ENCODE results near the gene P2RY12. TPM values are rescaled to one million over a fixed set of nuclear protein-coding genes. Genes with fewer than 3 reads are reported as not detected.

The P2RY12 gene
- total RNA-seq, 1 donor from 2014 or later = not detected

DNA sequence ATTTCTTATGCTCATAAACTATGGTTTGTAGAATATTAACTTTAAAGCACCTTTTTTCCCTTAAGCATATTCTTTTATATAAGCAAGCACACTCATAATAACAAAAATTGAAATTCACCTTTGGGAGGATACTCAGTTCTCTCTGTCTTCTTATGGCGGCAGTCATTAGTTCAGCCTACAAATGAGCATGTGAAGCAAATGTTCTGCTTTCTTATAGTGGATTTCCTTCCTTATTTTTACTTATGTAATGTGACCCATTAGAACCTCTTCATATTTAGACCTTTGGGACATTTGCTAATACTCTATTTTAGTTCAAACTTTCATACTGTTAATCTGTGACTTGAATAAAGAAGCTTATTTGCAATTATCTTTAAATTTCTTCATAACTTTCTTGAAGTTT, 55.2 kb downstream of the P2RY12 start, which contains the start of gene P2RY13:
Gene P2RY13, minus strand, starts transcription at position 187 of the 400 bp plus-strand sequence. Its CDS starts 21 bp downstream, at position 166.
- Mint-ChIP-seq H3K27me3 (no peaks in the 10 kb centered on the region), H3K27ac (no peak within 1 kb of the TSS), H3K4me1 (ENCODE audit: unreplicated experiment) (no peaks in the 10 kb centered on the region), H3K4me3 (no peak within 1 kb of the TSS), H3K36me3 (no peaks in the 10 kb centered on the region), H3K9me3 (no peaks in the 10 kb centered on the region)
- DNase-seq (ENCODE audit: extremely low spot score, unreplicated experiment) = no peak
- TF ChIP-seq, protein P1, sequence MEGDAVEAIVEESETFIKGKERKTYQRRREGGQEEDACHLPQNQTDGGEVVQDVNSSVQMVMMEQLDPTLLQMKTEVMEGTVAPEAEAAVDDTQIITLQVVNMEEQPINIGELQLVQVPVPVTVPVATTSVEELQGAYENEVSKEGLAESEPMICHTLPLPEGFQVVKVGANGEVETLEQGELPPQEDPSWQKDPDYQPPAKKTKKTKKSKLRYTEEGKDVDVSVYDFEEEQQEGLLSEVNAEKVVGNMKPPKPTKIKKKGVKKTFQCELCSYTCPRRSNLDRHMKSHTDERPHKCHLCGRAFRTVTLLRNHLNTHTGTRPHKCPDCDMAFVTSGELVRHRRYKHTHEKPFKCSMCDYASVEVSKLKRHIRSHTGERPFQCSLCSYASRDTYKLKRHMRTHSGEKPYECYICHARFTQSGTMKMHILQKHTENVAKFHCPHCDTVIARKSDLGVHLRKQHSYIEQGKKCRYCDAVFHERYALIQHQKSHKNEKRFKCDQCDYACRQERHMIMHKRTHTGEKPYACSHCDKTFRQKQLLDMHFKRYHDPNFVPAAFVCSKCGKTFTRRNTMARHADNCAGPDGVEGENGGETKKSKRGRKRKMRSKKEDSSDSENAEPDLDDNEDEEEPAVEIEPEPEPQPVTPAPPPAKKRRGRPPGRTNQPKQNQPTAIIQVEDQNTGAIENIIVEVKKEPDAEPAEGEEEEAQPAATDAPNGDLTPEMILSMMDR (conservative IDR thresholded peaks at IDR 0.05) = no peak

GRCh38 chr3:151328298-151328995, 56.1 kb downstream of the P2RY12 start:
- TF ChIP-seq, protein P1 (conservative IDR thresholded peaks at IDR 0.05) = no peak
- DNase-seq (ENCODE audit: extremely low spot score, unreplicated experiment) = no peak
- H3K27ac Mint-ChIP-seq = no peak overlapping the region
- no peaks in the 10 kb centered on the region for H3K36me3 Mint-ChIP-seq
- no peak overlapping the region for H3K4me3 Mint-ChIP-seq
- no peaks in the 10 kb centered on the region for H3K27me3 Mint-ChIP-seq
- H3K4me1 Mint-ChIP-seq (ENCODE audit: unreplicated experiment) = no peaks in the 10 kb centered on the region
- no peaks in the 10 kb centered on the region for H3K9me3 Mint-ChIP-seq

GRCh38 chr3:151327571-151328198, 56.9 kb downstream of the P2RY12 start:
- H3K9me3 Mint-ChIP-seq = peaks cover 7% of the 10 kb centered on the region
- no peaks in the 10 kb centered on the region for H3K4me1 Mint-ChIP-seq (ENCODE audit: unreplicated experiment)
- TF ChIP-seq, protein P1 (conservative IDR thresholded peaks at IDR 0.05) = peak; percentile 79
- no peak overlapping the region for H3K27ac Mint-ChIP-seq
- H3K36me3 Mint-ChIP-seq = no peaks in the 10 kb centered on the region
- H3K4me3 Mint-ChIP-seq = no peak overlapping the region
- no peak for DNase-seq (ENCODE audit: extremely low spot score, unreplicated experiment)
- no peaks in the 10 kb centered on the region for H3K27me3 Mint-ChIP-seq

GRCh38 chr3:151322511-151322910, 62.0 kb downstream of the P2RY12 start:
- DNase-seq (ENCODE audit: extremely low spot score, unreplicated experiment) = no peak
- Mint-ChIP-seq H3K27ac (no peak overlapping the region), H3K36me3 (no peaks in the 10 kb centered on the region), H3K9me3 (peaks cover 10% of the 10 kb centered on the region), H3K27me3 (no peaks in the 10 kb centered on the region), H3K4me3 (no peak overlapping the region), H3K4me1 (ENCODE audit: unreplicated experiment) (no peaks in the 10 kb centered on the region)
- TF ChIP-seq, protein P1 (conservative IDR thresholded peaks at IDR 0.05) = no peak

GRCh38 chr3:151321526-151321925, 63.0 kb downstream of the P2RY12 start:
- Mint-ChIP-seq H3K4me3 (no peak overlapping the region), H3K4me1 (ENCODE audit: unreplicated experiment) (no peaks in the 10 kb centered on the region), H3K27ac (no peak overlapping the region), H3K27me3 (no peaks in the 10 kb centered on the region), H3K36me3 (no peaks in the 10 kb centered on the region), H3K9me3 (peaks cover 10% of the 10 kb centered on the region)
- TF ChIP-seq, protein P1 (conservative IDR thresholded peaks at IDR 0.05) = no peak
- DNase-seq (ENCODE audit: extremely low spot score, unreplicated experiment) = no peak
